Lung (tissue), 16 donors: Measurements from ENCODE around the gene CARNS1. TPM values are rescaled to one million over a fixed set of nuclear protein-coding genes. Genes with fewer than 3 reads are reported as not detected.

ENCODE experiments used
- ATAC-seq: fragments of 200-7000 bp; cut with Tn5 transposase; one replicate; pipeline ENCODE4 v1.9.1; 2020; ENCODE audit warnings: moderate number of reproducible peaks; ENCODE audit not compliant: insufficient read depth, low FRiP score
- DNase-seq, 3 donors: peaks; one replicate each; pipeline ENCODE4 v3.0.0-alpha.2; 2013 to 2017
- H3K27ac ChIP-seq, 2 donors: one replicate each; pipeline ENCODE4 v1.5.1; 2013; ENCODE audit warnings: mild to moderate bottlenecking in 2 of 2, moderate library complexity in 2 of 2, control low read depth in 1 of 2, inconsistent platforms in 1 of 2, low read depth in 1 of 2, low read length in 1 of 2
- H3K27me3 ChIP-seq, 3 donors: one replicate each; pipeline ENCODE4 v1.5.1; 2013; ENCODE audit warnings: low read length in 2 of 3; ENCODE audit not compliant: control insufficient read depth in 3 of 3, insufficient read depth in 3 of 3
- H3K36me3 ChIP-seq, 4 donors: one replicate each; pipeline ENCODE4 v1.5.1; 2013; ENCODE audit warnings: low read length in 4 of 4, mild to moderate bottlenecking in 1 of 4, moderate library complexity in 1 of 4; ENCODE audit not compliant: control insufficient read depth in 4 of 4, insufficient read depth in 4 of 4
- H3K4me1 ChIP-seq, 5 donors: one replicate each; pipeline ENCODE4 v1.5.1; 2013; ENCODE audit warnings: low read length in 5 of 5, mild to moderate bottlenecking in 2 of 5, moderate library complexity in 1 of 5; ENCODE audit not compliant: control insufficient read depth in 5 of 5, insufficient read depth in 5 of 5
- H3K4me3 ChIP-seq: one replicate; pipeline ENCODE4 v1.5.1; 2013; ENCODE audit warnings: mild to moderate bottlenecking, control low read depth, moderate library complexity
- H3K9ac ChIP-seq, 2 donors: one replicate each; pipeline ENCODE4 v1.5.1; 2013; ENCODE audit warnings: low read length in 2 of 2, control low read depth in 1 of 2; ENCODE audit not compliant: insufficient read depth in 1 of 2
- H3K9me3 ChIP-seq, 4 donors: one replicate each; pipeline ENCODE4 v1.5.1; 2013; ENCODE audit warnings: low read length in 3 of 4, mild to moderate bottlenecking in 1 of 4, moderate library complexity in 1 of 4; ENCODE audit not compliant: control insufficient read depth in 4 of 4, insufficient read depth in 3 of 4
- WGBS, 2 donors: extraction: QIAGEN DNeasy Blood & Tissue Kit; methylation state at CpG; one replicate each; pipeline ENCODE4 v1.1.7; 2013; 5-methylcytosine and 5-hydroxymethylcytosine counted together
- long read RNA-seq, 5 donors: transcript quantifications; one replicate each; lab custom pipeline, GENCODE V29; 2026
- polyA plus RNA-seq, 2 donors: library from polyadenylated mRNA; stranded (reverse); fragments of 200-250 nt; gene quantifications; one replicate each; pipeline ENCODE4 v1.2.1, GENCODE V29; 2013
- total RNA-seq, 2 donors: library from RNA; depleted of rRNA in 1 of 2; stranded (reverse); fragments of >200 nt in 1 of 2; gene quantifications; one replicate each; pipeline ENCODE4 v1.2.1, GENCODE V29; 2014 to 2021
- TF ChIP-seq, protein P1 (sequence below): IDR thresholded peaks from 2 replicates; pipeline ENCODE4 v1.5.1; 2012; ENCODE audit warnings: mild to moderate bottlenecking; ENCODE audit errors: control extremely low read depth, extremely low read depth
- donor health status: control.
- donor health status: control.
- donor health status: Bipolar disorder and iron deficiency.
- donor health status: healthy.
- donor health status: DM: yes; HTN: yes; CAD: no.

Gene CARNS1
- 1 to 10 TPM; 1.2 to 1.7 TPM for total RNA-seq
- 1 to 10 TPM in 1 of 2 donors, under 1 TPM in 1; 0.15 to 1.5 TPM for polyA plus RNA-seq
- long read RNA-seq, donor 1: 0 reads
- long read RNA-seq, donor 2, partial matches to known transcripts: 20 of 26 reads
- long read RNA-seq, donor 2, other reads (novel, unspliced or antisense): 6 of 26 reads
- long read RNA-seq, donor 3: 0 reads
- long read RNA-seq, donor 4, partial matches to known transcripts: 0 of 1 reads
- long read RNA-seq, donor 4, other reads (novel, unspliced or antisense): 0 of 1 reads
- long read RNA-seq, donor 5, partial matches to known transcripts: 17 of 38 reads
- long read RNA-seq, donor 5, other reads (novel, unspliced or antisense): 21 of 38 reads

DNA sequence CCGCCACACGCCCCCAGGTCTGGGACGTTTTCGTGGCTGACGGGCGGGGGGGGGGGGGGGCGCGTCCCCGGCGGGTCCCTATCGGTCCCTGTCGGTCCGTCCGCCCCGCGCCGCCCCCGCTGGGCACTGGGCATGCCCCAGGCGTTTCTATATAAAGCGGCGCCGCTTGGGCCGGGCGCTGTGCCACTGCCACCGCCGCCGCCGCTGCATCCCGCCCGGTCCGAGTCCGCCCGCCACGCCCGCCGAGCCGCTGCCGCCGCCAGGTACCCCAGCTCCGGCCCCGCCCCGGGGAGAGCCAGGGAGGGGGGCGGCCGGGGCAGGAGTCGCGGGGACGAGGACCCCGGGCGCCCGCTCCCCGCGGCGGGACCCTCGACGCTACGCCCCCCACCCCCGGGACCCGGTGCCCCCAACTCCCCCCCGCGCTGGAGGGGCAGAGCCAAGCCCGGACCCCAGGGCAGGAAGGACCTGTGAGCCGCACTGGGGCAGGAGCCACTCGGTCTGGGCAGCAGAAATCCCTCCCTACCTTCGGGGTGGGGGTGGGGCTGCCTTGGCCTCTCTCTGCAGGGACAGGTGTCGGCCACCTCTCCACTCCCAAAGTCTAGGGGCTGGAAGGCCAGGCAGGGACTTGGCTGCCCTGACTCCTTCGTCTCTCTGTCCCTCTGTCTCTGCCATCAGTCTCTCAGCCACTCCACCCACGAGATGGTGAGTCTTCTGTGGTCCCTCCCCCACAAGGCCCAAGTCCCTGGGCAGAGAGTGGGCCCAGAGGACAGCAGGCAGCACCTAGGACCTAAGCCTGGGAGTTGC is at the start of gene CARNS1:
Gene CARNS1 (plus strand): TSS at position 178 of the 804 bp plus-strand sequence. CDS start 522 bp downstream, at position 700.
- Histone ChIP-seq H3K36me3 (no peaks in the 10 kb centered on the region), H3K27ac (no peak within 1 kb of the TSS), H3K27me3 (peaks cover 0 to 3% (median 2%) of the 10 kb centered on the region in 3 donors), H3K4me3 (no peak within 1 kb of the TSS), H3K4me1 (peaks cover 0 to 41% (median 18%) of the 10 kb centered on the region in 5 donors), H3K9me3 (peaks cover 0 to 2% (median 0%) of the 10 kb centered on the region in 4 donors), H3K9ac (no peak within 1 kb of the TSS)
- no peak for ATAC-seq
- no peak for DNase-seq
- 6% methylated on average over 27 to 66 of the region's 67 CpGs for WGBS, 2 donors
- TF ChIP-seq, protein P1, sequence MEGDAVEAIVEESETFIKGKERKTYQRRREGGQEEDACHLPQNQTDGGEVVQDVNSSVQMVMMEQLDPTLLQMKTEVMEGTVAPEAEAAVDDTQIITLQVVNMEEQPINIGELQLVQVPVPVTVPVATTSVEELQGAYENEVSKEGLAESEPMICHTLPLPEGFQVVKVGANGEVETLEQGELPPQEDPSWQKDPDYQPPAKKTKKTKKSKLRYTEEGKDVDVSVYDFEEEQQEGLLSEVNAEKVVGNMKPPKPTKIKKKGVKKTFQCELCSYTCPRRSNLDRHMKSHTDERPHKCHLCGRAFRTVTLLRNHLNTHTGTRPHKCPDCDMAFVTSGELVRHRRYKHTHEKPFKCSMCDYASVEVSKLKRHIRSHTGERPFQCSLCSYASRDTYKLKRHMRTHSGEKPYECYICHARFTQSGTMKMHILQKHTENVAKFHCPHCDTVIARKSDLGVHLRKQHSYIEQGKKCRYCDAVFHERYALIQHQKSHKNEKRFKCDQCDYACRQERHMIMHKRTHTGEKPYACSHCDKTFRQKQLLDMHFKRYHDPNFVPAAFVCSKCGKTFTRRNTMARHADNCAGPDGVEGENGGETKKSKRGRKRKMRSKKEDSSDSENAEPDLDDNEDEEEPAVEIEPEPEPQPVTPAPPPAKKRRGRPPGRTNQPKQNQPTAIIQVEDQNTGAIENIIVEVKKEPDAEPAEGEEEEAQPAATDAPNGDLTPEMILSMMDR: no peak

GRCh38 chr11:67365736-67366444 is 49.6 kb upstream of the CARNS1 start:
- Histone ChIP-seq H3K4me3 (no peak overlapping the region), H3K27me3 (no peaks in the 10 kb centered on the region), H3K9ac (no peak overlapping the region), H3K36me3 (peaks cover 0 to 12% (median 7%) of the 10 kb centered on the region in 4 donors), H3K27ac (peak overlapping the region in 1 of 2 donors; percentile 49), H3K9me3 (no peaks in the 10 kb centered on the region), H3K4me1 (peaks cover 9 to 59% (median 32%) of the 10 kb centered on the region in 5 donors)
- 52 to 71% methylated on average over 14 of the region's 14 CpGs for WGBS, 2 donors
- TF ChIP-seq, protein P1: no peak
- ATAC-seq: no peak
- peak in 2 of 3 donors; percentile 51 to 68 for DNase-seq

- peak; percentile 84 to 93 (median 87) for DNase-seq
- H3K9me3 ChIP-seq: no peaks in the 10 kb centered on the region
- 48 to 58% methylated on average over 6 to 8 of the region's 8 CpGs for WGBS, 2 donors
- H3K4me3 ChIP-seq: no peak overlapping the region
- no peak overlapping the region for H3K9ac ChIP-seq
- peaks cover 9 to 65% (median 38%) of the 10 kb centered on the region in 5 donors for H3K4me1 ChIP-seq
- H3K36me3 ChIP-seq: peaks cover 0 to 12% (median 7%) of the 10 kb centered on the region in 4 donors
- no peaks in the 10 kb centered on the region for H3K27me3 ChIP-seq
- H3K27ac ChIP-seq: peak overlapping the region in 1 of 2 donors; percentile 49
- TF ChIP-seq, protein P1: no peak
- ATAC-seq: no peak
These were observed 48.9 kb upstream of the CARNS1 start for GRCh38 chr11:67366546-67366945.
